HG02763 (cell line): ENCODE data around the gene UBAP2.

ENCODE experiments used
- ATAC-seq: cut with Tn5 transposase; IDR thresholded peaks from one replicate; pipeline ENCODE4 v1.9.1; 2021; ENCODE audit warnings: mild to moderate bottlenecking, moderate library complexity; ENCODE audit not compliant: unreplicated experiment

Gene UBAP2

GRCh38 chr9:33880211-33881089, 168.2 kb downstream of the UBAP2 start:
- no peak for ATAC-seq

GRCh38 chr9:33878691-33879366, 169.9 kb downstream of the UBAP2 start:
- no peak for ATAC-seq

DNA sequence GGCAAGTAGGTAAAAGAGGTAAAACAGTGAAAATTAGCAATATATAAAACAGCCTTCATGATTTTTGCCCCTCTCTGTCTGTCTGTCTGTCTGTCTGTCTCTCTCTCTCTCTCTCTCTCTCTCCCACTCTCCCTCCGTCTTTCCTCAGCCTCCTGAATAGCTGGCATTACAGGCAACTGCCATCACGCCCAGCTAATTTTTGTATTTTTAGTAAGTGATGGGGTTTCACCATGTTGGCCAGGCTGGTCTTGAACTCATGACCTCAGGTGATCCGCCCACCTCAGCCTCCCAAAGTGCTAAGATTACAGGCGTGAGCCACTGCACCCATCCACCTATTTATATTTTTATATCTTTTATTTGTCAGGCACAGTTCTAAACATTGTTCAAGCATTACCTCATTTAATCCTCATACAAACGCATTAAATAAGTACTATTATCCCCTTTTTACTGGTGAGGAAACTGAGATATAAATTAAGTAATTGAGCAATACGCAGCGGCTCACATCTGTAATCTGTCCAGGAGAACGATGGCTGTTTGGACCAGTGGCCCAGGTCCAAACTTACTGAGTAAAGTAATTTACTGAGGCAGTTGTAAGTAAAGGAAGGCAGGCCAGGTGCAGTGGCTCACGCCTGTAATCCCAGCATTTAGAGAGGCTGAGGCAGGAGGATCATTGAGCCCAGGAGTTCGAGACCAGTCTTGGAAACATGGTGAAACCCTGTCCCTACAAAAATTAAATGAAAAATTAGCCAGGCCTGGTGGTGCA, 170.8 kb downstream of the UBAP2 start:
- ATAC-seq = no peak
